K562 (cell line): ENCODE measurements around the gene TEDC1. TPM values are rescaled to one million over a fixed set of nuclear protein-coding genes. Genes with fewer than 3 reads are reported as not detected.

Experiments used
- ATAC-seq: fragments of 200-7000 bp; cut with Tn5 transposase; 3 replicates; pipeline ENCODE4 v1.9.1; 2020; ENCODE audit warnings: moderate library complexity
- BruUV-seq: library from RNA; stranded (reverse); fragments of 400-500 nt; replicated peaks from 2 replicates; lab custom pipeline; 2021; lab: Mats Ljungman, UMichigan
- CTCF ChIA-PET: fragments of 300-600 bp; formaldehyde crosslinking; extraction: SDS; loops from one replicate; lab custom pipeline; 2021; ENCODE audit warnings: low intra/inter-chr PET ratio; lab: Yijun Ruan, JAX
- POLR2A ChIA-PET: fragments of 300-600, 350-650 bp; sonication (Branson Sonifier 250); formaldehyde crosslinking; extraction: SDS; loops from one replicate; lab custom pipeline; 2021; ENCODE audit warnings: antibody characterized with exemption, inconsistent platforms; lab: Yijun Ruan, JAX
- DNase-seq, 4 experiments: peaks; one replicate each; pipeline versions ENCODE4 v3.0.0 to v3.0.0-alpha.2; 2011 to 2018; ENCODE audit warnings: low spot score in 3 of 4, mixed read lengths in 3 of 4; ENCODE audit errors: extremely low read depth in 1 of 4
- FAIRE-seq: peaks from 2 replicates; lab custom pipeline; 2011; peaks lifted over from hg19 to GRCh38; lab: Jason Lieb, UNC
- H2AFZ ChIP-seq: 2 replicates; pipeline ENCODE4 v1.6.0; 2011; ENCODE audit warnings: low read depth, low read length, control low read depth, inconsistent platforms
- H3K27ac ChIP-seq: fragments of 200-600 bp; 3 replicates; pipeline ENCODE4 v1.8.0; 2011; ENCODE audit warnings: low read depth, mild to moderate bottlenecking, control low read depth, inconsistent platforms, low read length, moderate library complexity, mixed read lengths; ENCODE audit errors: extremely low read depth
- H3K27me3 ChIP-seq, 2 experiments: fragments of 300-600 bp in 1 of 2; 2 replicates in 1 of 2; 3 replicates in 1 of 2; pipeline versions ENCODE4 v1.6.0 to v1.8.0; 2011; ENCODE audit warnings: inconsistent platforms in 2 of 2, low read length in 2 of 2, mild to moderate bottlenecking in 1 of 2, mixed read lengths in 1 of 2, moderate library complexity in 1 of 2; ENCODE audit not compliant: control insufficient read depth in 2 of 2, insufficient read depth in 2 of 2
- H3K36me3 ChIP-seq: fragments of 300-600 bp; 3 replicates; pipeline ENCODE4 v1.8.0; 2011; ENCODE audit warnings: mild to moderate bottlenecking, low read length, inconsistent platforms; ENCODE audit not compliant: control insufficient read depth, insufficient read depth
- H3K4me1 ChIP-seq, 2 experiments: fragments of 200-600 bp in 1 of 2; replicated peaks in 1 of 2; 2 replicates in 1 of 2; 3 replicates in 1 of 2; pipeline versions ENCODE4 v1.5.1 to v1.8.0; 2011; ENCODE audit warnings: inconsistent platforms in 2 of 2, low read length in 2 of 2, mild to moderate bottlenecking in 1 of 2, mixed read lengths in 1 of 2, moderate library complexity in 1 of 2; ENCODE audit not compliant: control insufficient read depth in 2 of 2, insufficient read depth in 2 of 2
- H3K4me2 ChIP-seq: 2 replicates; pipeline ENCODE4 v1.6.1; 2011; ENCODE audit warnings: low read length, control low read depth, inconsistent platforms, mixed read lengths; ENCODE audit not compliant: insufficient read depth
- H3K4me3 ChIP-seq: fragments of 200-600 bp; sonication (generic), shearing (Covaris generic); 2 replicates; pipeline ENCODE4 v1.5.1; 2016; ENCODE audit warnings: control low read depth, inconsistent platforms
- H3K79me2 ChIP-seq: fragments of 200-600 bp; 3 replicates; pipeline ENCODE4 v1.8.0; 2011; ENCODE audit warnings: low read length, inconsistent platforms; ENCODE audit not compliant: control insufficient read depth, insufficient read depth
- H3K9ac ChIP-seq, 2 experiments: 2 replicates each; pipeline versions ENCODE4 v1.6.0 to v1.6.1; 2011; ENCODE audit warnings: low read depth in 2 of 2, low read length in 2 of 2, control low read depth in 1 of 2, inconsistent platforms in 1 of 2, mild to moderate bottlenecking in 1 of 2, mixed read lengths in 1 of 2; ENCODE audit not compliant: insufficient read depth in 1 of 2
- H3K9me1 ChIP-seq: one replicate; pipeline ENCODE4 v1.6.0; 2011; ENCODE audit warnings: inconsistent platforms, mild to moderate bottlenecking, low read length, moderate library complexity; ENCODE audit not compliant: control insufficient read depth, insufficient read depth
- H3K9me3 ChIP-seq: replicated peaks from 2 replicates; pipeline ENCODE4 v1.5.1; 2011; ENCODE audit warnings: low read depth, low read length, inconsistent platforms; ENCODE audit not compliant: control insufficient read depth, insufficient read depth
- H4K20me1 ChIP-seq: replicated peaks from 2 replicates; pipeline ENCODE4 v1.6.1; 2011; ENCODE audit warnings: low read length, inconsistent platforms, mixed read lengths; ENCODE audit not compliant: control insufficient read depth, insufficient read depth
- CTCF ChIP-seq, 3 experiments: IDR thresholded peaks in 2 of 3; conservative IDR thresholded peaks in 1 of 3; 2 replicates each; pipeline ENCODE4 v1.5.1; 2011 to 2012; ENCODE audit warnings: low read length in 3 of 3, mild to moderate bottlenecking in 3 of 3, control low read depth in 2 of 3, improper control_type of control experiment in 1 of 3, inconsistent platforms in 1 of 3, low read depth in 1 of 3, mixed read lengths in 1 of 3, moderate library complexity in 1 of 3; ENCODE audit not compliant: insufficient read depth in 2 of 3
- CTCFL ChIP-seq: IDR thresholded peaks from 2 replicates; pipeline ENCODE4 v1.6.1; 2011; ENCODE audit warnings: borderline replicate concordance, low read depth, mild to moderate bottlenecking, moderate library complexity, low read length; ENCODE audit not compliant: insufficient read depth, poor library complexity, severe bottlenecking
- GATA2 ChIP-seq: sonication (generic); formaldehyde crosslinking; IDR thresholded peaks from 2 replicates; pipeline ENCODE4 v1.4.0; 2020; ENCODE audit warnings: mild to moderate bottlenecking, missing genetic modification reagents
- RAD21 ChIP-seq, 2 experiments: fragments of 250-450 bp in 1 of 2; fragments of 450-650 bp in 1 of 2; sonication (Bioruptor Pico) in 1 of 2; formaldehyde crosslinking in 1 of 2; IDR thresholded peaks in 1 of 2; conservative IDR thresholded peaks in 1 of 2; 2 replicates each; pipeline versions ENCODE4 v1.4.0 to v1.8.0; 2020 to 2022; ENCODE audit warnings: mild to moderate bottlenecking in 2 of 2, moderate library complexity in 1 of 2
- RB1 ChIP-seq: fragments of 450-650 bp; IDR thresholded peaks from 2 replicates; pipeline ENCODE4 v1.6.1; 2017; ENCODE audit warnings: low read depth, mild to moderate bottlenecking
- ZFX ChIP-seq: sonication (generic); formaldehyde crosslinking; IDR thresholded peaks from 2 replicates; pipeline ENCODE4 v1.8.0; 2022; ENCODE audit warnings: mild to moderate bottlenecking, missing genetic modification reagents, moderate library complexity
- ZNF184 ChIP-seq: sonication (generic); formaldehyde crosslinking; IDR thresholded peaks from 2 replicates; pipeline ENCODE4 v1.5.0; 2020; ENCODE audit warnings: missing genetic modification reagents
- WGBS: fragments of 100-300 bp; shearing (Covaris generic); methylation state at CpG from one replicate; pipeline ENCODE4 v1.1.6; 2016; ENCODE audit warnings: low coverage, mixed read lengths; ENCODE audit not compliant: insufficient coverage; ENCODE audit errors: missing lambda C conversion rate; 5-methylcytosine and 5-hydroxymethylcytosine counted together
- in situ Hi-C: fragments of 300-500 bp; cut with MboI; formaldehyde crosslinking; loops from 4 replicates; pipeline ENCODE4 v1.15.0; 2018; ENCODE audit warnings: inconsistent platforms, mixed read lengths
- intact Hi-C: fragments of 100-400 bp; cut with micrococcal nuclease; formaldehyde crosslinking; loops from 2 replicates; pipeline ENCODE4 v1.14.2; 2022
- polyA plus RNA-seq, 8 experiments: library from polyadenylated mRNA; depleted of rRNA in 4 of 8; stranded (reverse) in 5 of 8; unstranded in 3 of 8; fragments of >200 nt; fragmentation: Nextera tagmentation in 2 of 8; fragmentation: Illumina TruSeq in 1 of 8; extraction: Ambion mirVana in 2 of 8; extraction: Trizol in 1 of 8; gene quantifications; 2 replicates each; pipeline versions ENCODE4 v1.2.1 to v1.2.3, GENCODE V29; 2011 to 2014; ENCODE audit warnings: inconsistent platforms in 1 of 8, missing spikeins in 1 of 8
- total RNA-seq, 7 experiments: library from RNA; depleted of rRNA in 6 of 7; stranded (reverse); fragments of >200 nt in 6 of 7; fragmentation: Illumina TruSeq in 2 of 7; extraction: Trizol in 2 of 7; gene quantifications; 2 replicates each; pipeline versions ENCODE4 v1.2.1 to v1.2.3, GENCODE V29; 2011 to 2021; ENCODE audit warnings: low replicate concordance in 1 of 7
- TF ChIP-seq, protein P1 (sequence below), 2 experiments: fragments of 450-650 bp; formaldehyde crosslinking in 1 of 2; IDR thresholded peaks; 2 replicates each; pipeline versions ENCODE4 v1.4.0 to v1.6.1; 2014 to 2020; ENCODE audit warnings: mild to moderate bottlenecking in 2 of 2, borderline replicate concordance in 1 of 2, low read depth in 1 of 2

Gene TEDC1
- total and polyA plus RNA-seq, 9 of the 15 experiments (the other 6 are each of a cell fraction or from before 2014, with no cell fraction given) = 0.21 to 28.3 (median 5.9) TPM

GRCh38 chr14:105448706-105449111 lies 42.3 kb upstream of the TEDC1 start:
- H3K4me3 ChIP-seq = no peak overlapping the region
- ChIA-PET CTCF (interaction anchor here (1.4 kb wide), 1 partner anchor 80 kb away, joined by 4 read pairs; no protein-coding TSS in a partner anchor), POLR2A (interaction anchor here (0.6 to 0.7 kb wide), 2 partner anchors 16 to 21 kb away, joined by 3 to 7 read pairs; no protein-coding TSS in a partner anchor)
- H2AFZ ChIP-seq = no peak overlapping the region
- ATAC-seq = peak; percentile 99
- no peaks in the 10 kb centered on the region for H3K9me3 ChIP-seq
- H3K27ac ChIP-seq = no peak overlapping the region
- 55% methylated on average over 7 of the region's 16 CpGs for WGBS
- H3K79me2 ChIP-seq = 0 out of 3 replicates have a peak, but pooled peaks cover 5% of the 10 kb centered on the region
- H3K9me1 ChIP-seq = no peaks in the 10 kb centered on the region
- no peaks in the 10 kb centered on the region for H3K27me3 ChIP-seq
- peaks cover 0 to 48% of the 10 kb centered on the region in 2 experiments; a peak in 2 of 5 replicates for H3K4me1 ChIP-seq
- no peaks in the 10 kb centered on the region for H4K20me1 ChIP-seq
- H3K9ac ChIP-seq = peak overlapping the region in 1 of 2 experiments; percentile 52; a peak in 1 of 4 replicates
- peak; percentile 66 to 73 (median 72) for DNase-seq
- peaks cover 52% of the 10 kb centered on the region; the same call in 1 of the 3 replicates for H3K36me3 ChIP-seq
- intact Hi-C loops = loop anchor here (5.0 kb wide), 1 partner anchor 39 kb away; the partner anchor contains the start of gene CRIP1
- FAIRE-seq = no peak
- in situ Hi-C loops = no loop called here
- BruUV-seq = no TSS peak
- no peak overlapping the region for H3K4me2 ChIP-seq
- TF ChIP-seq GATA2 (CRISPR knock-in tag) (no peak), ZFX (0 out of 2 replicates have a peak, but pooled peaks have one; percentile 6), RB1 (peak; percentile 69; the same call in 1 of the 2 replicates), CTCFL (peak; percentile 45), RAD21 (CRISPR knock-in tag; conservative IDR thresholded peaks at IDR 0.05 in 1 of 2, IDR thresholded peaks at IDR 0.05 in 1 of 2) (peak; percentile 36 to 59; a peak in 3 of 4 replicates), ZNF184 (no peak), CTCF (IDR thresholded peaks at IDR 0.05 in 2 of 3, conservative IDR thresholded peaks at IDR 0.05 in 1 of 3; ENCODE audit: insufficient read depth in 2 of 3, low read depth in 1 of 3, low read length in 3 of 3) (peak; percentile 66 to 82 (median 67))
- TF ChIP-seq, protein P1, sequence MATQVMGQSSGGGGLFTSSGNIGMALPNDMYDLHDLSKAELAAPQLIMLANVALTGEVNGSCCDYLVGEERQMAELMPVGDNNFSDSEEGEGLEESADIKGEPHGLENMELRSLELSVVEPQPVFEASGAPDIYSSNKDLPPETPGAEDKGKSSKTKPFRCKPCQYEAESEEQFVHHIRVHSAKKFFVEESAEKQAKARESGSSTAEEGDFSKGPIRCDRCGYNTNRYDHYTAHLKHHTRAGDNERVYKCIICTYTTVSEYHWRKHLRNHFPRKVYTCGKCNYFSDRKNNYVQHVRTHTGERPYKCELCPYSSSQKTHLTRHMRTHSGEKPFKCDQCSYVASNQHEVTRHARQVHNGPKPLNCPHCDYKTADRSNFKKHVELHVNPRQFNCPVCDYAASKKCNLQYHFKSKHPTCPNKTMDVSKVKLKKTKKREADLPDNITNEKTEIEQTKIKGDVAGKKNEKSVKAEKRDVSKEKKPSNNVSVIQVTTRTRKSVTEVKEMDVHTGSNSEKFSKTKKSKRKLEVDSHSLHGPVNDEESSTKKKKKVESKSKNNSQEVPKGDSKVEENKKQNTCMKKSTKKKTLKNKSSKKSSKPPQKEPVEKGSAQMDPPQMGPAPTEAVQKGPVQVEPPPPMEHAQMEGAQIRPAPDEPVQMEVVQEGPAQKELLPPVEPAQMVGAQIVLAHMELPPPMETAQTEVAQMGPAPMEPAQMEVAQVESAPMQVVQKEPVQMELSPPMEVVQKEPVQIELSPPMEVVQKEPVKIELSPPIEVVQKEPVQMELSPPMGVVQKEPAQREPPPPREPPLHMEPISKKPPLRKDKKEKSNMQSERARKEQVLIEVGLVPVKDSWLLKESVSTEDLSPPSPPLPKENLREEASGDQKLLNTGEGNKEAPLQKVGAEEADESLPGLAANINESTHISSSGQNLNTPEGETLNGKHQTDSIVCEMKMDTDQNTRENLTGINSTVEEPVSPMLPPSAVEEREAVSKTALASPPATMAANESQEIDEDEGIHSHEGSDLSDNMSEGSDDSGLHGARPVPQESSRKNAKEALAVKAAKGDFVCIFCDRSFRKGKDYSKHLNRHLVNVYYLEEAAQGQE (IDR thresholded peaks at IDR 0.05; ENCODE audit: borderline replicate concordance) = peak; percentile 34; the same call in 1 of the 2 replicates
- TF ChIP-seq, protein P1 (CRISPR knock-in tag; IDR thresholded peaks at IDR 0.05; ENCODE audit: low read depth) = no peak
